ENCODE measurements around the gene SPATA31C1. TPM values are rescaled to one million over a fixed set of nuclear protein-coding genes. Genes with fewer than 3 reads are reported as not detected.

The SPATA31C1 gene
- total and polyA plus RNA-seq, 2 of the 8 experiments (the other 6 are each of a cell fraction or from before 2014, with no cell fraction given): 0.15 TPM; not detected in 1

DNA sequence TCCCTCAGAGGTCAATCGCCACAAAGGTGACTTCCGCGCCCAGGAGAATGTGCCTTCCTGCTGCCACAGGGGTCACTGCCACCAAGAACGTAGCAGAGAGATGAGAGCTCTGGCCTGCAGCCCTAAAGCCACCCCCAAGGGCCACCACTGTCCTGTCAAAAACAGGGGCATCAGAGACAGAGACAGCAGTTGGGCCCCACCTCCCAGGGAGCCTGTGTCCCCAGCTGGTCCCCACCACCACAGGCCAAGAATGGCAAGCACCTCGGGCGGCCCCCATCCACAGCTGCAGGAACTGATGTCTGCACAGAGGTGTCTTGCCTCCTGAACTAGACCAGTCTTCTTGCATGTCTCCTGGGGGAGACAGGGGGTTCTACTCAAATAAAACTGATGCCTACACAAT, 29.3 kb upstream of the SPATA31C1 start (continued):
- TF ChIP-seq KDM5A (IDR thresholded peaks at IDR 0.05; ENCODE audit: low read length) (no peak), SIX5 (IDR thresholded peaks at IDR 0.05; ENCODE audit: low read depth, low read length) (no peak)
- TF ChIP-seq, protein P1, sequence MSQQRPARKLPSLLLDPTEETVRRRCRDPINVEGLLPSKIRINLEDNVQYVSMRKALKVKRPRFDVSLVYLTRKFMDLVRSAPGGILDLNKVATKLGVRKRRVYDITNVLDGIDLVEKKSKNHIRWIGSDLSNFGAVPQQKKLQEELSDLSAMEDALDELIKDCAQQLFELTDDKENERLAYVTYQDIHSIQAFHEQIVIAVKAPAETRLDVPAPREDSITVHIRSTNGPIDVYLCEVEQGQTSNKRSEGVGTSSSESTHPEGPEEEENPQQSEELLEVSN (IDR thresholded peaks at IDR 0.05): no peak
